ENCODE measurements around the gene OSBPL8.

The OSBPL8 gene

DNA sequence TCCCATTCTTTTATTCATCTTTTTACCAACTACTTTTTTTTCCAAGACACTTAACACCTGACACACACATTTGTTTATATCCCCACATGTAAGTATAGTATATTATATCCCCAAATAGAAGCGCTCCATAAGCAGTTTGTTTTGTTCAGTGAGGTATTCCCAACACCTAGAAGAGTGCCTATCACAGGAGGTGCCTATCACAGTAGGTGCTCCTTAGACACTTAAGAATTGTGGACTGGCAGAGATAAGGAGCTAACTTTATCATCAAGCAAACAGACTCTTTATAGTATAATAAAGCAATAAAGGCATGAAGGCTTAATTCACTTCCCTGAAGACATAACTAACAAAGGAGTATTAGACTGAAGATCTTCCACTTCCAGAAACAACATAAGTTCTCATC, 29.1 kb downstream of the OSBPL8 start:
- peaks cover 9% of the 10 kb centered on the region for H3K79me1 ChIP-seq (replicated peaks; ENCODE audit: low read length, poor library complexity, severe bottlenecking)
- no peaks in the 10 kb centered on the region for H3K9me3 ChIP-seq (ENCODE audit: control insufficient read depth, low read length)
- no peaks in the 10 kb centered on the region for H3K27me3 ChIP-seq (ENCODE audit: control insufficient read depth in 1 of 2, insufficient read depth in 1 of 2, low read length in 2 of 2)
- no peak overlapping the region for H3K4me2 ChIP-seq (ENCODE audit: low read length, poor library complexity, severe bottlenecking)
- no peak overlapping the region for H3K23ac ChIP-seq (ENCODE audit: low read length in 2 of 2)
- H2AK5ac ChIP-seq (ENCODE audit: low read length, severe bottlenecking), result no peak overlapping the region
- DNase-seq, result no peak
- no peak overlapping the region for H4K91ac ChIP-seq (ENCODE audit: low read length)
- H3K14ac ChIP-seq (ENCODE audit: low read length in 2 of 2), result no peak overlapping the region
- no peak overlapping the region for H2BK5ac ChIP-seq (ENCODE audit: low read depth, low read length, poor library complexity, severe bottlenecking)
- H4K8ac ChIP-seq (ENCODE audit: low read length), result no peak overlapping the region
- H3K18ac ChIP-seq (ENCODE audit: low read depth in 1 of 2, low read length in 2 of 2), result no peak overlapping the region
- no peak overlapping the region for H3K9ac ChIP-seq (ENCODE audit: low read length)
- H3K27ac ChIP-seq (ENCODE audit: low read length, poor library complexity, severe bottlenecking), result no peak overlapping the region
- H2BK15ac ChIP-seq (ENCODE audit: low read depth, poor library complexity, severe bottlenecking), result no peak overlapping the region
- H3K36me3 ChIP-seq (ENCODE audit: control insufficient read depth in 1 of 2, insufficient read depth in 2 of 2, low read depth in 1 of 2, low read length in 2 of 2), result peaks cover 0 to 14% of the 10 kb centered on the region in 2 experiments
- no peak overlapping the region for H3K4me3 ChIP-seq (ENCODE audit: insufficient read depth in 1 of 2, low read depth in 1 of 2, low read length in 2 of 2)
- WGBS, result 100% methylated on average over 1 of the region's 1 CpG
- H2BK120ac ChIP-seq (ENCODE audit: low read depth, low read length), result no peak overlapping the region
- H3K4ac ChIP-seq (ENCODE audit: low read depth in 1 of 2, low read length in 2 of 2), result no peak overlapping the region
- H3K4me1 ChIP-seq (ENCODE audit: control insufficient read depth, insufficient read depth, low read depth, low read length), result no peaks in the 10 kb centered on the region
- no peak overlapping the region for H2AFZ ChIP-seq (ENCODE audit: low read depth, low read length)
- no peak overlapping the region for H2BK12ac ChIP-seq (ENCODE audit: low read length in 2 of 2)

DNA sequence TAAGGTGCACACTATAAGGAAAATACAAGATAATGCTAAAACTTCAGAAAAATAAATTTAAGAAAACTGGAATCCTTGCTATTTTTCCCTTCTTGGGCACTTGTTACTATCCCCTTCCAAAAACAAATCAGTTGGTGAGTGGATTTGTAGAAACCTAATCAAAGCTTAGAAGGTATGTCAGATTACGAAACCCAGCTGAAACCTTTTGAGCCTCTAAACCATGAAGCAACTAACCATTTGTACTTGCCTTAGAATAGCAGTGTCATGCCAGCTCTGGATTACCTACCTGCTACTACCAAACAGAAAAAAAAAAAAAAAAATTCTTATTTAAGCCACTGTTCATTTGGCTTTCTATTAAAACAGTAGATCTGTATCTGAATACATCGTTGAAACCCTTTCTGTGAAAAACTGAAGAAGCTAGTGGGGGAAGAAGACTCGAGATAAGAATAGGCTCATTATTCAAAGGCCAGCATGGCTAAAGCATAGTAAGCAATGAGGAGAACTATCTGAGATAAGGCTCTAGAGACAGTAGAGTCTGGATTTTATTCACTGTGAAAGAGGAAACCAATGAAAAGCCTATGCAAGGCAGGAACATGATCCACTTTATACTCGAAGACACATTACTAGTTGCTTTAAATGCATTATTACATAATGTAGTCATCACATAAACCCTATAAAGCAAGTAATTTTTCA, 30.2 kb downstream of the OSBPL8 start:
- H3K4me1 ChIP-seq (ENCODE audit: control insufficient read depth, insufficient read depth, low read depth, low read length), result no peaks in the 10 kb centered on the region
- H3K14ac ChIP-seq (ENCODE audit: low read length in 2 of 2), result no peak overlapping the region
- no peak overlapping the region for H3K23ac ChIP-seq (ENCODE audit: low read length in 2 of 2)
- H2BK15ac ChIP-seq (ENCODE audit: low read depth, poor library complexity, severe bottlenecking), result no peak overlapping the region
- H2AK5ac ChIP-seq (ENCODE audit: low read length, severe bottlenecking), result no peak overlapping the region
- H3K4me2 ChIP-seq (ENCODE audit: low read length, poor library complexity, severe bottlenecking), result no peak overlapping the region
- H3K27ac ChIP-seq (ENCODE audit: low read length, poor library complexity, severe bottlenecking), result no peak overlapping the region
- H3K9me3 ChIP-seq (ENCODE audit: control insufficient read depth, low read length), result no peaks in the 10 kb centered on the region
- no peak overlapping the region for H3K4ac ChIP-seq (ENCODE audit: low read depth in 1 of 2, low read length in 2 of 2)
- no peak overlapping the region for H2BK12ac ChIP-seq (ENCODE audit: low read length in 2 of 2)
- no peak overlapping the region for H3K4me3 ChIP-seq (ENCODE audit: insufficient read depth in 1 of 2, low read depth in 1 of 2, low read length in 2 of 2)
- peaks cover 11% of the 10 kb centered on the region for H3K79me1 ChIP-seq (replicated peaks; ENCODE audit: low read length, poor library complexity, severe bottlenecking)
- H2BK5ac ChIP-seq (ENCODE audit: low read depth, low read length, poor library complexity, severe bottlenecking), result no peak overlapping the region
- H3K18ac ChIP-seq (ENCODE audit: low read depth in 1 of 2, low read length in 2 of 2), result no peak overlapping the region
- H3K9ac ChIP-seq (ENCODE audit: low read length), result no peak overlapping the region
- no peaks in the 10 kb centered on the region for H3K27me3 ChIP-seq (ENCODE audit: control insufficient read depth in 1 of 2, insufficient read depth in 1 of 2, low read length in 2 of 2)
- no peak overlapping the region for H4K91ac ChIP-seq (ENCODE audit: low read length)
- H2BK120ac ChIP-seq (ENCODE audit: low read depth, low read length), result no peak overlapping the region
- WGBS, result 84% methylated on average over 4 of the region's 4 CpGs
- no peak for DNase-seq
- no peak overlapping the region for H2AFZ ChIP-seq (ENCODE audit: low read depth, low read length)
- H4K8ac ChIP-seq (ENCODE audit: low read length), result no peak overlapping the region
- H3K36me3 ChIP-seq (ENCODE audit: control insufficient read depth in 1 of 2, insufficient read depth in 2 of 2, low read depth in 1 of 2, low read length in 2 of 2), result peaks cover 0 to 10% of the 10 kb centered on the region in 2 experiments

DNA sequence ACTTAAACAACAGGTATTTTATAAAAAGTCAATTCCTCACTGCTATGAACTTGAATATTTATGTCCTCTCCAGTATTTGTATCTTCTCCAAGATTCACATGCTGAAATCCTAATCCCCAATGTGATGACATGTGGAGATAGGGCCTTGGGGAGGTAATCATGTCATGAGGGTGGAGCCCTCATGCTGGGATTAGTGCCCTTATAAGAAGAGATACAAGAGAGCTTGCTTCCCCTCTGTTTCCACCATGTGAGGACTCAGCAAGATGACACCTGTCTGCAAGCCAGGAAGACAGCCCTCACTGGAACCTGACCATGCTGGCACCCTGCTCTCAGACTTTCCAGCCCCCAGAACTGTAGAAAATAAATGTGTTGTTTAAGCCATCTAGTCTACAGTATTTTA, 36.2 kb downstream of the OSBPL8 start:
- H3K18ac ChIP-seq (ENCODE audit: low read depth in 1 of 2, low read length in 2 of 2), result no peak overlapping the region
- H3K4me2 ChIP-seq (ENCODE audit: low read length, poor library complexity, severe bottlenecking), result no peak overlapping the region

DNA sequence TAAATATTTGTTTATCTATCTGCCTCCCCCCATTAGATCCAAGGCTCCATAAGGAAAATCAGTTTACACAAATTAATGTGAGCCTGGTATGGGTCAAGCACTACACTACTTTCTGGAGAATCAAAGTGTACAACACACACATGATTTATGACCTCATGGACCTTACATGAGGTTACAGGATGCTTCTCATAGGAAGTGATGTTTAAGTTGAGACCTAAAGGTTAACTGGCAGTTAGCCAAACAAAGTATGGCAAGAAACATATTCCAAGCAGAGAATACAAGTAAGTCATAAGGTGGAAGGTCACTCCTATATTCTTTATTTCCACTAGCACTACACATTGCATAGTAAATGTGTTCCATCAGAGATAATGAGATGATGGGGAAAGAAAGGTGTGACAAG, 39.2 kb downstream of the OSBPL8 start:
- Histone ChIP-seq H3K9me3 (ENCODE audit: control insufficient read depth, low read length) (peaks cover 3% of the 10 kb centered on the region), H3K9ac (ENCODE audit: low read length) (no peak overlapping the region), H3K27me3 (ENCODE audit: control insufficient read depth in 1 of 2, insufficient read depth in 1 of 2, low read length in 2 of 2) (no peaks in the 10 kb centered on the region), H3K4ac (ENCODE audit: low read depth in 1 of 2, low read length in 2 of 2) (no peak overlapping the region), H3K23ac (ENCODE audit: low read length in 2 of 2) (no peak overlapping the region), H3K36me3 (ENCODE audit: control insufficient read depth in 1 of 2, insufficient read depth in 2 of 2, low read depth in 1 of 2, low read length in 2 of 2) (peaks cover 5 to 25% of the 10 kb centered on the region in 2 experiments), H2BK5ac (ENCODE audit: low read depth, low read length, poor library complexity, severe bottlenecking) (no peak overlapping the region), H2AK5ac (ENCODE audit: low read length, severe bottlenecking) (no peak overlapping the region), H2BK12ac (ENCODE audit: low read length in 2 of 2) (no peak overlapping the region), H3K18ac (ENCODE audit: low read depth in 1 of 2, low read length in 2 of 2) (no peak overlapping the region), H3K4me3 (ENCODE audit: insufficient read depth in 1 of 2, low read depth in 1 of 2, low read length in 2 of 2) (no peak overlapping the region), H3K4me1 (ENCODE audit: control insufficient read depth, insufficient read depth, low read depth, low read length) (peaks cover 2% of the 10 kb centered on the region), H2AFZ (ENCODE audit: low read depth, low read length) (no peak overlapping the region), H3K14ac (ENCODE audit: low read length in 2 of 2) (no peak overlapping the region), H3K79me1 (replicated peaks; ENCODE audit: low read length, poor library complexity, severe bottlenecking) (peaks cover 39% of the 10 kb centered on the region), H4K8ac (ENCODE audit: low read length) (no peak overlapping the region), H2BK120ac (ENCODE audit: low read depth, low read length) (no peak overlapping the region), H4K91ac (ENCODE audit: low read length) (no peak overlapping the region), H3K27ac (ENCODE audit: low read length, poor library complexity, severe bottlenecking) (no peak overlapping the region), H2BK15ac (ENCODE audit: low read depth, poor library complexity, severe bottlenecking) (no peak overlapping the region), H3K4me2 (ENCODE audit: low read length, poor library complexity, severe bottlenecking) (no peak overlapping the region)
- DNase-seq, result peak; percentile 9

More for the DNA sequence above, 36.2 kb downstream of the OSBPL8 start:
- no peak overlapping the region for H3K14ac ChIP-seq (ENCODE audit: low read length in 2 of 2)
- peaks cover 3% of the 10 kb centered on the region for H3K9me3 ChIP-seq (ENCODE audit: control insufficient read depth, low read length)
- H4K91ac ChIP-seq (ENCODE audit: low read length), result no peak overlapping the region
- peaks cover 0 to 23% of the 10 kb centered on the region in 2 experiments for H3K36me3 ChIP-seq (ENCODE audit: control insufficient read depth in 1 of 2, insufficient read depth in 2 of 2, low read depth in 1 of 2, low read length in 2 of 2)
- no peak overlapping the region for H2AK5ac ChIP-seq (ENCODE audit: low read length, severe bottlenecking)
- no peak overlapping the region for H3K4ac ChIP-seq (ENCODE audit: low read depth in 1 of 2, low read length in 2 of 2)
- DNase-seq, result no peak
- no peak overlapping the region for H3K23ac ChIP-seq (ENCODE audit: low read length in 2 of 2)
- no peak overlapping the region for H3K4me3 ChIP-seq (ENCODE audit: insufficient read depth in 1 of 2, low read depth in 1 of 2, low read length in 2 of 2)
- no peak overlapping the region for H3K27ac ChIP-seq (ENCODE audit: low read length, poor library complexity, severe bottlenecking)
- no peak overlapping the region for H2BK12ac ChIP-seq (ENCODE audit: low read length in 2 of 2)
- H3K27me3 ChIP-seq (ENCODE audit: control insufficient read depth in 1 of 2, insufficient read depth in 1 of 2, low read length in 2 of 2), result no peaks in the 10 kb centered on the region
- H2AFZ ChIP-seq (ENCODE audit: low read depth, low read length), result no peak overlapping the region
- H2BK120ac ChIP-seq (ENCODE audit: low read depth, low read length), result no peak overlapping the region
- no peak overlapping the region for H2BK5ac ChIP-seq (ENCODE audit: low read depth, low read length, poor library complexity, severe bottlenecking)
- no peak overlapping the region for H4K8ac ChIP-seq (ENCODE audit: low read length)
- H3K79me1 ChIP-seq (replicated peaks; ENCODE audit: low read length, poor library complexity, severe bottlenecking), result peaks cover 22% of the 10 kb centered on the region
- H3K9ac ChIP-seq (ENCODE audit: low read length), result no peak overlapping the region
- peaks cover 2% of the 10 kb centered on the region for H3K4me1 ChIP-seq (ENCODE audit: control insufficient read depth, insufficient read depth, low read depth, low read length)
- H2BK15ac ChIP-seq (ENCODE audit: low read depth, poor library complexity, severe bottlenecking), result no peak overlapping the region
